CD14-positive monocyte (primary cell): ENCODE measurements around the gene CAPS2. TPM values are rescaled to one million over a fixed set of nuclear protein-coding genes. Genes with fewer than 3 reads are reported as not detected.

ENCODE experiments used
- DNase-seq, 3 donors: peaks; one replicate each; pipeline ENCODE4 v3.0.0-alpha.2; 2011 to 2022
- H2AFZ ChIP-seq: 2 replicates; pipeline ENCODE4 v1.6.0; 2012; ENCODE audit warnings: mild to moderate bottlenecking, low read depth, low read length, inconsistent platforms; ENCODE audit not compliant: insufficient read depth, poor library complexity, severe bottlenecking
- H3K27ac ChIP-seq, 2 donors: 1 replicate in 1 of 2; 2 replicates in 1 of 2; pipeline ENCODE4 v1.5.1; 2012 to 2013; ENCODE audit warnings: low read length in 2 of 2, control low read depth in 1 of 2, inconsistent platforms in 1 of 2, low read depth in 1 of 2, mild to moderate bottlenecking in 1 of 2
- H3K27me3 ChIP-seq, 2 donors: one replicate each; pipeline versions ENCODE4 v1.6.0 to v1.6.1; 2011 to 2013; ENCODE audit warnings: low read length in 2 of 2; ENCODE audit not compliant: control insufficient read depth in 2 of 2, insufficient read depth in 2 of 2
- H3K36me3 ChIP-seq, 2 donors: replicated peaks in 1 of 2; 1 replicate in 1 of 2; 2 replicates in 1 of 2; pipeline versions ENCODE4 v1.5.1 to v1.6.1; 2012 to 2013; ENCODE audit warnings: low read length in 2 of 2, control low read depth in 1 of 2, inconsistent platforms in 1 of 2, mild to moderate bottlenecking in 1 of 2; ENCODE audit not compliant: insufficient read depth in 2 of 2, control insufficient read depth in 1 of 2
- H3K4me1 ChIP-seq, 2 donors: 1 replicate in 1 of 2; 2 replicates in 1 of 2; pipeline versions ENCODE4 v1.5.1 to v1.6.1; 2012 to 2013; ENCODE audit warnings: low read length in 2 of 2, control low read depth in 1 of 2, inconsistent platforms in 1 of 2, mild to moderate bottlenecking in 1 of 2, moderate library complexity in 1 of 2; ENCODE audit not compliant: insufficient read depth in 2 of 2, control insufficient read depth in 1 of 2
- H3K4me2 ChIP-seq: replicated peaks from 2 replicates; pipeline ENCODE3; 2012; ENCODE audit warnings: low read length, moderate library complexity, mild to moderate bottlenecking; ENCODE audit not compliant: poor library complexity, severe bottlenecking; ENCODE audit errors: extremely low read depth
- H3K4me3 ChIP-seq, 3 experiments: fragments of 200-600 bp in 1 of 3; sonication (generic) in 1 of 3; replicated peaks in 1 of 3; 1 replicate in 2 of 3; 2 replicates in 1 of 3; pipeline ENCODE4 v1.5.1; 2011 to 2013; ENCODE audit warnings: low read length in 3 of 3, mild to moderate bottlenecking in 3 of 3, control low read depth in 2 of 3, low read depth in 2 of 3, inconsistent platforms in 1 of 3, moderate library complexity in 1 of 3
- H3K79me2 ChIP-seq: 2 replicates; pipeline ENCODE4 v1.6.0; 2012; ENCODE audit warnings: mild to moderate bottlenecking, control low read depth, inconsistent platforms, low read length, moderate library complexity; ENCODE audit not compliant: insufficient read depth
- H3K9ac ChIP-seq: 2 replicates; pipeline ENCODE4 v1.6.0; 2017; ENCODE audit warnings: low read length, mild to moderate bottlenecking; ENCODE audit not compliant: insufficient read depth, poor library complexity, severe bottlenecking
- H3K9me3 ChIP-seq, 2 donors: replicated peaks in 1 of 2; 1 replicate in 1 of 2; 2 replicates in 1 of 2; pipeline versions ENCODE4 v1.5.1 to v1.6.1; 2012 to 2013; ENCODE audit warnings: low read length in 2 of 2, control low read depth in 1 of 2; ENCODE audit not compliant: control insufficient read depth in 1 of 2, insufficient read depth in 1 of 2
- H4K20me1 ChIP-seq: 2 replicates; pipeline ENCODE4 v1.6.0; 2012; ENCODE audit warnings: mild to moderate bottlenecking, low read length, control low read depth, moderate library complexity; ENCODE audit not compliant: insufficient read depth
- H3K27ac Mint-ChIP-seq, 7 donors: one replicate each; pipeline ENCODE4 v1.8.0; 2020; ENCODE audit warnings: mild to moderate bottlenecking in 7 of 7, mixed read lengths in 7 of 7, moderate library complexity in 6 of 7, inconsistent platforms in 2 of 7
- H3K27me3 Mint-ChIP-seq, 3 donors: one replicate each; pipeline ENCODE4 v1.8.0; 2021 to 2022; ENCODE audit warnings: low read depth in 3 of 3, mild to moderate bottlenecking in 3 of 3, mixed read lengths in 3 of 3, moderate library complexity in 3 of 3, inconsistent platforms in 1 of 3
- H3K36me3 Mint-ChIP-seq, 2 donors: one replicate each; pipeline ENCODE4 v1.8.0; 2020; ENCODE audit warnings: mixed read lengths in 2 of 2, inconsistent platforms in 1 of 2, mild to moderate bottlenecking in 1 of 2
- H3K4me1 Mint-ChIP-seq: one replicate; pipeline ENCODE4 v1.8.0; 2020; ENCODE audit warnings: mild to moderate bottlenecking, mixed read lengths
- H3K4me3 Mint-ChIP-seq, 2 donors: one replicate each; pipeline ENCODE4 v1.8.0; 2020; ENCODE audit warnings: mild to moderate bottlenecking in 2 of 2, mixed read lengths in 2 of 2, moderate library complexity in 1 of 2
- H3K9me3 Mint-ChIP-seq, 7 donors: one replicate each; pipeline ENCODE4 v1.8.0; 2020 to 2022; ENCODE audit warnings: mixed read lengths in 7 of 7, mild to moderate bottlenecking in 6 of 7, moderate library complexity in 6 of 7, inconsistent platforms in 2 of 7
- WGBS: methylation state at CpG from one replicate; pipeline ENCODE4 v1.1.5; 2013; ENCODE audit warnings: missing lambda C conversion rate; ENCODE audit not compliant: insufficient coverage; 5-methylcytosine and 5-hydroxymethylcytosine counted together
- intact Hi-C, 2 donors: fragments of 100-400 bp; cut with micrococcal nuclease; formaldehyde crosslinking; loops; one replicate each; pipeline versions ENCODE4 v1.15.0 to v1.15.1; 2023
- polyA plus RNA-seq, 3 donors: library from polyadenylated mRNA; depleted of rRNA in 1 of 3; unstranded in 2 of 3; stranded (reverse) in 1 of 3; fragments of 300-500 nt in 2 of 3; fragments of >200 nt in 1 of 3; fragmentation: Illumina TruSeq in 2 of 3; gene quantifications; 1 replicate in 2 of 3; 2 replicates in 1 of 3; pipeline ENCODE4 v1.2.3, GENCODE V29; 2012 to 2021
- TF ChIP-seq, protein P1 (sequence below): fragments of 200-600 bp; IDR thresholded peaks from one replicate; pipeline ENCODE4 v1.8.0; 2022; ENCODE audit warnings: antibody characterized with exemption, mild to moderate bottlenecking

CAPS2 gene
- polyA plus RNA-seq, 3 donors, result 0.36 to 0.49 TPM; not detected in 1

DNA sequence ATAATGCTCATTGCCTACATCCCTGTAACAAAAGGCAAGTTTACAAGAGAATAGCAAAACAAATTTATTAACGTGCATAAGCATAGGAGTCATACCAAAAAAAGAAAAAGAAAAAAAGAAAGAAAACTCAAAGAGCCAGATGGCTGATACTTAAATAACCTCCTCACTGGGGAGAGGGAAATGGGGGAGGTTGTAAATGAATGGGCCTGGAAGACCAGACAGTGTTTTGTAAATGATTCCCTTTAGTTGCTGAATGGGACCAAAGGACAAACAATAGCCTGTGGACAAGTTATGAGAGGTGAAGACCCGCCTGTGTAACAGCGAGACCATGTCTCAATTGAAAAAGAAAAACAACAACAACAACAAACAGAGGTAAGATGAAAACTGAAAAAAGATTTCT is 35.3 kb downstream of the CAPS2 start:
- Histone ChIP-seq H4K20me1 (no peaks in the 10 kb centered on the region), H3K4me2 (no peak overlapping the region), H3K79me2 (no peaks in the 10 kb centered on the region), H3K27me3 (no peaks in the 10 kb centered on the region), H3K9me3 (no peaks in the 10 kb centered on the region), H3K4me1 (no peaks in the 10 kb centered on the region), H3K36me3 (no peaks in the 10 kb centered on the region), H2AFZ (no peak overlapping the region), H3K27ac (no peak overlapping the region), H3K9ac (no peak overlapping the region), H3K4me3 (no peak overlapping the region)
- H3K9me3 Mint-ChIP-seq, result no peaks in the 10 kb centered on the region
- DNase-seq, result no peak
- H3K4me3 Mint-ChIP-seq, result no peak overlapping the region
- WGBS, result no CpG with 5 or more reads among the region's 3 CpGs
- peaks cover 0 to 1% (median 0%) of the 10 kb centered on the region in 3 donors for H3K27me3 Mint-ChIP-seq
- no peaks in the 10 kb centered on the region for H3K36me3 Mint-ChIP-seq
- TF ChIP-seq, protein P1, sequence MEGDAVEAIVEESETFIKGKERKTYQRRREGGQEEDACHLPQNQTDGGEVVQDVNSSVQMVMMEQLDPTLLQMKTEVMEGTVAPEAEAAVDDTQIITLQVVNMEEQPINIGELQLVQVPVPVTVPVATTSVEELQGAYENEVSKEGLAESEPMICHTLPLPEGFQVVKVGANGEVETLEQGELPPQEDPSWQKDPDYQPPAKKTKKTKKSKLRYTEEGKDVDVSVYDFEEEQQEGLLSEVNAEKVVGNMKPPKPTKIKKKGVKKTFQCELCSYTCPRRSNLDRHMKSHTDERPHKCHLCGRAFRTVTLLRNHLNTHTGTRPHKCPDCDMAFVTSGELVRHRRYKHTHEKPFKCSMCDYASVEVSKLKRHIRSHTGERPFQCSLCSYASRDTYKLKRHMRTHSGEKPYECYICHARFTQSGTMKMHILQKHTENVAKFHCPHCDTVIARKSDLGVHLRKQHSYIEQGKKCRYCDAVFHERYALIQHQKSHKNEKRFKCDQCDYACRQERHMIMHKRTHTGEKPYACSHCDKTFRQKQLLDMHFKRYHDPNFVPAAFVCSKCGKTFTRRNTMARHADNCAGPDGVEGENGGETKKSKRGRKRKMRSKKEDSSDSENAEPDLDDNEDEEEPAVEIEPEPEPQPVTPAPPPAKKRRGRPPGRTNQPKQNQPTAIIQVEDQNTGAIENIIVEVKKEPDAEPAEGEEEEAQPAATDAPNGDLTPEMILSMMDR, result no peak
- intact Hi-C loops, result no loop called here
- H3K4me1 Mint-ChIP-seq, result no peaks in the 10 kb centered on the region
- no peak overlapping the region for H3K27ac Mint-ChIP-seq

DNA sequence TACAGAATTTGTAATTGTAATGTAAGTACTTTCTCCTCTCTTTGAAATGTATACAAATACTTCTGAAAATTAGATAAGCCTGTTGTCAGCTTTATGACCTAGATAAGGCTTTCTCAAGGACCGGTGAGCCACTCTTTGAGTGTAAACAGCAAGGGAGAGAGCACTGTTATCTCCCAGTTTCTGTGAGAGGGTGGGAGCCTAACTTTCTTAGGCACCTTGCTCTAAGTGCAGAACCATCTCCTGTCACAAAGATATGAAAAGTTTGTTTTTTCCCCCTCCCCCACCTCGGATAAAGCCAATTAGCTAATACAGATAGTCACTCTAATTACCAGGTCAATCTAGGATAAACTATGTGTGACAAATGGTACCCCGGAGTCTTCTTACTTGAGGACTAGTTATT is 35.8 kb downstream of the CAPS2 start:
- Histone ChIP-seq H3K9ac (no peak overlapping the region), H3K27me3 (no peaks in the 10 kb centered on the region), H3K4me2 (no peak overlapping the region), H3K79me2 (no peaks in the 10 kb centered on the region), H3K27ac (no peak overlapping the region), H3K9me3 (no peaks in the 10 kb centered on the region), H2AFZ (no peak overlapping the region), H3K4me3 (no peak overlapping the region), H3K36me3 (no peaks in the 10 kb centered on the region), H4K20me1 (no peaks in the 10 kb centered on the region), H3K4me1 (no peaks in the 10 kb centered on the region)
- no CpG with 5 or more reads among the region's 3 CpGs for whole genome bisulfite sequencing
- intact Hi-C loops, result no loop called here
- TF ChIP-seq, protein P1, result no peak
- Mint-ChIP-seq H3K9me3 (no peaks in the 10 kb centered on the region), H3K27me3 (peaks cover 0 to 1% (median 0%) of the 10 kb centered on the region in 3 donors), H3K27ac (no peak overlapping the region), H3K4me3 (no peak overlapping the region), H3K36me3 (no peaks in the 10 kb centered on the region), H3K4me1 (no peaks in the 10 kb centered on the region)
- DNase-seq, result no peak
